Stimulated activated memory B cell treated with anti-CD40 and anti-IgM and Interleukin-4, amounts not matched to agents 10 μg/mL and 1 μg/mL and 100 μg/mL, for 72 hours (primary cell): ENCODE measurements around the gene PTPRT.
A peak's percentile ranks its signal among the peaks of the same experiment; 100 is the strongest.

ENCODE experiments used
- ATAC-seq: fragments of 150-1000 bp; cut with Tn5 transposase; 2 replicates; pipeline ENCODE4 v1.10.0; 2021
- H3K27ac Mint-ChIP-seq: one replicate; pipeline ENCODE4 v1.8.0; 2022; ENCODE audit warnings: mild to moderate bottlenecking, mixed read lengths
- H3K27me3 Mint-ChIP-seq: one replicate; pipeline ENCODE4 v1.8.0; 2022; ENCODE audit warnings: mixed read lengths
- H3K36me3 Mint-ChIP-seq: one replicate; pipeline ENCODE4 v1.8.0; 2022; ENCODE audit warnings: mixed read lengths
- H3K4me1 Mint-ChIP-seq: one replicate; pipeline ENCODE4 v1.8.0; 2022; ENCODE audit warnings: mixed read lengths
- H3K4me3 Mint-ChIP-seq: one replicate; pipeline ENCODE4 v1.8.0; 2022; ENCODE audit warnings: mild to moderate bottlenecking, moderate library complexity, mixed read lengths
- H3K9me3 Mint-ChIP-seq: one replicate; pipeline ENCODE4 v1.8.0; 2022; ENCODE audit warnings: mixed read lengths

Gene PTPRT

DNA sequence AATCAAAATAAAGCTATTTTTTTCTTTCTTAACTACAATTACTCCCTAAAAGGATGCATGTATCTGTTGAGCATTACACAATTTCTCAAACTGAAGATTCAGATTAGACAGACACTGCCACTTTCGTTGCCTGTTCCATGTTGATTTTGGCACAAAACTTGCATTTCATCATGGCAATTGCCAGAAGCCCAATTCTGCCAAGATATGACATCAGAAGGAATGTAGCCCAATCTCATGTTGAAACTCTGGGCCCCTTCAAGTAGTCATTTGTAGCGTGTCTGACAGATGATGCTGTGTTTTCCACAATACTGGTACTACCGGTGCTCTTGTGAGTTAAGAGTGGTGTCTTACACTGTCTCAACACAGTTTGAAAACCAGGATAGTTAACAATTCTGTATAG lies 705.4 kb downstream of the PTPRT start:
- no peak overlapping the region for H3K27ac Mint-ChIP-seq

DNA sequence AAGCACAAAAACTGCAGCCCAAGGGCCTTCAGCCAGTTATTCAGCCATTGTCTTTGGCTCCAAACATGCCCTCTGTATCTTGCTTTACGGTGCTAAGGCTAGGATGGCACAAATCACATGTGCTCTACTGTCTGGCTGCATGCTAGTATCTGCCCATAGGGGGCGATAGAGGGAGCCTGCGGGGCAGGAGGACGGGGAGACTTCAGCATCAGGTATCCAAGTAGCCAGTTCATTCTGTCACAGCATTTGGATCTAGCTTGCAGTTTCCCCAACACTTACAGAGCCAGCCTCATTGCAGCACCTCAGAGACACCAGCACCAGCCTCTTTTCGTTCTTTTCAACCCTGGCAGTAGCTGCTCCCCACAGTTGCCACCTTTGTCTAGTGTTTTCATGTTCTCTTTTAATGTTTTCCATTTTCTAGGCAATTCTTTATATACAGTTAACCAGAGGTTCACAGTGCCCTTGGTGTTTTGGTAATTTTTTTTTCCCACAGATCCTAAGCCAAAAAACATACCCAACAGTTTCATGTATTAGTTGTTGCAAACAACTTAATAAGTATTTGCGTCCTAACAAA lies 705.9 kb downstream of the PTPRT start:
- ATAC-seq, result no peak
- H3K4me3 Mint-ChIP-seq, result no peak overlapping the region
- no peaks in the 10 kb centered on the region for H3K4me1 Mint-ChIP-seq
- H3K9me3 Mint-ChIP-seq, result no peaks in the 10 kb centered on the region
- no peaks in the 10 kb centered on the region for H3K36me3 Mint-ChIP-seq
- H3K27me3 Mint-ChIP-seq, result no peaks in the 10 kb centered on the region
- H3K27ac Mint-ChIP-seq, result no peak overlapping the region

More for the DNA sequence above, 705.4 kb downstream of the PTPRT start:
- ATAC-seq, result no peak
- Mint-ChIP-seq H3K9me3 (no peaks in the 10 kb centered on the region), H3K27me3 (no peaks in the 10 kb centered on the region), H3K4me1 (no peaks in the 10 kb centered on the region), H3K4me3 (no peak overlapping the region), H3K36me3 (no peaks in the 10 kb centered on the region)

DNA sequence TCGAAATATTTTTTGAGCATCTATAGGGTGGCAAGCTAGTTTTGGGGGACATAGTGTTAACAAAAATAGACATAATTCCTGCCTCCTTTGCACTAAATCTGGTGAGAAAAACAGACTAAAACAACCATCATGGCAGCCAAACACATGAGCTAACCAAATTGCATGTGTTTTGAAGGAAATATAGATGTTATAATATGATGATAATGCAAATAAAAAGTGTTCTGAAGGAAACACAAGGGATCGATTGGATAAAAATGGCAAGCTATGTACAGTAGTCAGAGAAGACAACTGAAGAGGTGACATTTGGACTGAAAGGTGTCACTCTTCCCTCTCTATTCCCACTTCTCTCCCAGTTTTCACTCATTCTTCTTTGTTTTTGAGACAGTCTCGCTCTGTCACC lies 706.9 kb downstream of the PTPRT start:
- Mint-ChIP-seq H3K27ac (no peak overlapping the region), H3K36me3 (no peaks in the 10 kb centered on the region)

DNA sequence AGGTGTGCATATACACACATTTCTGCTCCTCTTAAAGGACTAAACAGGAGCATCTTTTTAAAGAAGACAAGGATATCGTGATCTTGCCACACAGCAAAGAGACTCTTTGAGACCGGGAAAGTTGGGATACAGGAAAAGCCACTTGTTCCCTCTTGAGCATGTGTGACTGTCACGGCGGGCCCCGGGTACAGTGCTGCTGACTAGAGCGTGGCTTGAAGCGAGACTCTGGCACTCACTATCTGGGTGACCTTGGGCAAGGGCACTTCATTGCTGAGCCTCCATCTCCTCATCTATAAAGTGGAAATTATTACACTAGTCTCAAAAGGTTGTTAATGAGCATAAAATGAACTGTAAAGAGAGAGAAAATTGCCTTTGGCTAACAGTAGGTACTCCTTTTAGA lies 713.9 kb downstream of the PTPRT start:
- Mint-ChIP-seq H3K27ac (no peak overlapping the region), H3K9me3 (no peaks in the 10 kb centered on the region), H3K4me1 (no peaks in the 10 kb centered on the region), H3K36me3 (no peaks in the 10 kb centered on the region), H3K27me3 (no peaks in the 10 kb centered on the region), H3K4me3 (no peak overlapping the region)
- no peak for ATAC-seq

More for the DNA sequence above, 706.9 kb downstream of the PTPRT start:
- Mint-ChIP-seq H3K4me3 (no peak overlapping the region), H3K9me3 (no peaks in the 10 kb centered on the region), H3K27me3 (no peaks in the 10 kb centered on the region), H3K4me1 (no peaks in the 10 kb centered on the region)
- ATAC-seq, result no peak

DNA sequence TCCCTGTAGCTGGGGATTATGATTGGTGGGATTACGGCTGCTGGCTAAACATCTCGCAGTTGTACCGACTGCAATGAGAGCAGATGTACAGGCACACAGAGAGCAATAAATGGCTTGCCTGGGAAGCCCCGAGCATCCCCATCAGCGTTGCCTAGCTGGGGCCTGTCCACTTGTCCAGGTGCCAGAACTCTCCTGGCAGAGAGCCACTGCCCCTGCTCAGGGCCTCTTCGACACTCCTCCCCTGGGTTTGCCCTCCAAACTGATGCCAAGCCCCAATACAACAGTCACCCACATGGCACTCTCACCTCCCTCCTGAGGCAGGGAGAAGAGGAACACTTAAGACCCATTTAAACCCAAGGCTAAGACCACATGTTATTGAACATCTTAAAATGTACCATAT lies 715.1 kb downstream of the PTPRT start:
- Mint-ChIP-seq H3K27ac (no peak overlapping the region), H3K9me3 (no peaks in the 10 kb centered on the region), H3K36me3 (no peaks in the 10 kb centered on the region), H3K27me3 (no peaks in the 10 kb centered on the region), H3K4me3 (no peak overlapping the region), H3K4me1 (no peaks in the 10 kb centered on the region)
- no peak for ATAC-seq

DNA sequence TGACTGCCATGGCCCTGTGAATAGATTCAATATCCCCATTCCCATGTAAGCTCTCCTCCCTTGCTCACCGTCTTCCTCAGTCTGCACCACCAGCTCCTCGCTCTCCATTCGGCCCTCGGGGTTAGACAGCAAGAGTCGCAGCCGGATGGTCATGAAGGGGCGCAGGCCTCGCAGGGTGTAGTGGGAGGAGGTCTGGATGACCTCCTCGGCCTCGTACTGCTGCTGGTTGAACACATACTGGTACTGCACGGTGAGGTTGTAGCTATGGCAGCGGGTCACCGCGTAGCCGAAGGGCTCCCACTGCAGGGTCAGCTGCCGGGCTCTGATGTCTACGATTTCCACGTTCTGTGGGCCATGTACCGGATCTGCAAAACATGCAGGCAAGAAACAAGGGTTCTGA lies 717.5 kb downstream of the PTPRT start:
- Mint-ChIP-seq H3K36me3 (no peaks in the 10 kb centered on the region), H3K9me3 (no peaks in the 10 kb centered on the region), H3K4me1 (no peaks in the 10 kb centered on the region), H3K4me3 (no peak overlapping the region), H3K27ac (no peak overlapping the region), H3K27me3 (no peaks in the 10 kb centered on the region)
- no peak for ATAC-seq

DNA sequence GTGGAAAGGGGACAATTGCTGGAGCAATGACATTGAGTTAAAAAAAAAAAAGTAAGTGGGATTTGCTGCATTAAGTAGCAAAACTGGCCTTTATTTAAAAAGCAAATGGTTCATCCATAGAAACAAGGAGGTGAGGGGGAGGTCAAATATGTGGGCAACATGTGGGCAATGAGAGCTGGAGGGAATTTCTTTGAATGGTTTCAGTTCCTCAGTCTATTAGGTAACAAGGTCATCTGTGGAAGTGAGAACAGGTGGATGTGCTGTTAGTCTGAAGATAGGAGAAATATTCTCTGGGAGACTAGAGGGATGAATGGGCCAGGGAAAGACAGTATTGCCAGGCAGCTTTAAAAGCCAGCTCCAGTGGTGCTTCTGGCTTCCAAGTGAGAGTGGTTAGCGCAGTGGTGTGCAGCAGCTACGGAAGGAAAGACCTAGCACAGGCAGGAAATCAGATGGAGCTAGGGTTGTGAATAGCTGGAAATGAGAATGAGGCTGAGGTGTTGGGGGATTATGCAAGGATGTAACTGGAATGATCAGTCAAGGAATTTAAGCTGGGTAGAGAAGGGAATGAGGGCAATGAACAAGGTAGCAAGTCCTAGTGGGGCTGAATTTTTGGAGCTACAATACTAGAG lies 727.6 kb downstream of the PTPRT start:
- H3K4me3 Mint-ChIP-seq, result no peak overlapping the region

DNA sequence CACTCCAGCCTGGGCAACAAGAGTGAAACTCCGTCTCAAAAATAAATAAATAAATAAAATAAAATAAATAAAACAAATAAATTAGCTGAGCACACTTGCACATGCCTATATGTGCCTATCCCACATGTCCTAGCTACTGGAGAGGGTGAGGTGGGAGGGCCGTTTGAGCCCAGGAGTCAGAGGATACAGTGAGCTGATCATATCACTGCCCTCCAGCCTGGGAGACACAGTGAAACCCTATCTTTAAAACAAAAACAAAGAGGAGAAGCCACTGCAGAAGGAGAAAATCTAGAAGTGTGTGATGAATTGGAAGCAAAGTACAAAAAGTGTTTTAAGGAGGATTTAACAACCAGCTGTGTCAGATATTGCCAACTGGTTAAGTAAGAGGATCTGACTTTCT lies 728.4 kb downstream of the PTPRT start:
- ATAC-seq, result no peak
- Mint-ChIP-seq H3K4me3 (no peak overlapping the region), H3K27ac (no peak overlapping the region), H3K27me3 (no peaks in the 10 kb centered on the region), H3K36me3 (no peaks in the 10 kb centered on the region), H3K9me3 (peaks cover 4% of the 10 kb centered on the region), H3K4me1 (peaks cover 11% of the 10 kb centered on the region)

More for the DNA sequence above, 727.6 kb downstream of the PTPRT start:
- H3K9me3 Mint-ChIP-seq, result peaks cover 6% of the 10 kb centered on the region
- peak; percentile 56 for ATAC-seq
- no peaks in the 10 kb centered on the region for H3K36me3 Mint-ChIP-seq
- H3K4me1 Mint-ChIP-seq, result peaks cover 11% of the 10 kb centered on the region
- no peaks in the 10 kb centered on the region for H3K27me3 Mint-ChIP-seq
- H3K27ac Mint-ChIP-seq, result no peak overlapping the region

DNA sequence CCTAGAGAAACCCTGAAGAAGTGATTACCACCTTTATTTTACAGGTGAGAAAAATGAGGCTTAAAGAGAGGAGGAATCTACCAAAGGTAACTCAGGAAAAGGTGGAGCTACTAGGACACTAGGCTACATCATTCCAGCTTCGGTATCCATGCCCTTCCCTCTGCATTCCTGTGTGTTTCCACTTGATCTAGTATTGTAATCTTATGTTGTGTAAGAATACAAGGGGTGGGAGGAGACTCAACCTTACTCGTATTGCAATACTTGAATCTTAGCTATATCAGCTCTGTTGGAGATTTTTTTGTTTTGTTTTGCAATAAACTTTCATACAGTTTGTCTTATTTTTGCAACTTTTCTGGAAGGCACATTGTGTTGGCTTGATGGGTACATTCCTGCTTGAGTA lies 742.4 kb downstream of the PTPRT start:
- ATAC-seq, result no peak
- H3K27me3 Mint-ChIP-seq, result no peaks in the 10 kb centered on the region
- no peaks in the 10 kb centered on the region for H3K4me1 Mint-ChIP-seq
- no peak overlapping the region for H3K27ac Mint-ChIP-seq
- H3K9me3 Mint-ChIP-seq, result peaks cover 9% of the 10 kb centered on the region
- H3K36me3 Mint-ChIP-seq, result no peaks in the 10 kb centered on the region
- no peak overlapping the region for H3K4me3 Mint-ChIP-seq

DNA sequence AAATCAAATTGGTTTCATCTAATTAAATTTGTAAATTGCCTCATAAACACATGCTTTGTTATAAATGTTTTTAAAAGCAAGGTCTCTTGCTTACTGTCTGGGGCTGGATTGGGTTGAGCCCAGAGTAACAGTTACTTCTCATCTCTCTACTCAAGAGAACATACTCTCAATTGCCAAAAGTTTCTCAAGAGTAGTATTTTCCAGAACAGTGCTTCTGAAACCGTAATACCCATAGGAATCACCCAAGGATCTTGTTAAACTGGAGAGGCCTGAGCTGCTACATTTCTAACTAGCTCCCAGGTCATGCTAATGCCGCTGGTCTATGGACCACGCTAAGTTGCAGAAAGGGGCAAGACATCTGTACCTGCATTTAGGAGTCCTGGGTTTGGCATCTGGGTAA lies 744.9 kb downstream of the PTPRT start:
- Mint-ChIP-seq H3K27ac (no peak overlapping the region), H3K4me1 (no peaks in the 10 kb centered on the region), H3K4me3 (no peak overlapping the region), H3K9me3 (no peaks in the 10 kb centered on the region), H3K36me3 (no peaks in the 10 kb centered on the region), H3K27me3 (no peaks in the 10 kb centered on the region)
- ATAC-seq, result no peak

DNA sequence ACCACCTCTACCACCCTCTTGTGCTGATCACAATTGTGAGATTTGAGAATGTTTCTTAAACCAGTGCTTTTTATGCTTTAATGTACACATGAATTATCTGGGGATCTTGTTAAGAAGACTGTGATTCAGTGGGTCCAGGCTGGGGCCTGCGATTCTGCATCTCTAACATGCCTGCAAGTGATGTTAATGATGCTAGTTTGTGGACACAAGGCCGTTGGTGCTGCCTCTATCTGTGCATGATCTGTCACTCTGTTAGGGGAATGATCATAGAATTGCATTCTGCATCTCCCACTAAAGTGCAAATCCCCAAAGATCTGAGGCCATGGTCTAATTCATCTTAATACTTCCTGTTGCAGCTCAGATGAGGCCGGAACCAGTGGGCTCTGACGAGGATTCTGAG lies 746.5 kb downstream of the PTPRT start:
- no peak for ATAC-seq
- no peaks in the 10 kb centered on the region for H3K4me1 Mint-ChIP-seq

DNA sequence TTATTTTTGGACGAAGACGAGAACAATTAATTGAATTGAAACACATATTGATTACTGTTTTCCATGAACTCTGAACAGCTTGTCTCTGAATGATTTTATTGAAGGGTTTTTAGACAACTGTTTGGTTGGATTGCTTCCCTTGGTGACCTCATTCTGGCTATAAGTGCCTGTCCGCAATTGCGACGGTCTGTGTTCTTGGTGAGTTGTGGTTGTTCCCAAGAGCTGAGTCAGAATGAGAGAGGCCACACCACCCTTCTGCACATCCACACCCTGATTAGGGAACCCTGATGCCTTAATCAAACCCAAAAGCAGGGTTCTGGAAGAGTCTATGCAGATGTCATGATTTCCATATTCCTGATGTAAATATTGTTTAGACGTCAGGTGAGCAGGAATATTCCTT lies 747.0 kb downstream of the PTPRT start:
- H3K9me3 Mint-ChIP-seq, result no peaks in the 10 kb centered on the region
- H3K27ac Mint-ChIP-seq, result no peak overlapping the region
- ATAC-seq, result no peak
- H3K27me3 Mint-ChIP-seq, result no peaks in the 10 kb centered on the region
- no peaks in the 10 kb centered on the region for H3K4me1 Mint-ChIP-seq
- H3K4me3 Mint-ChIP-seq, result no peak overlapping the region
- no peaks in the 10 kb centered on the region for H3K36me3 Mint-ChIP-seq

More for the DNA sequence above, 746.5 kb downstream of the PTPRT start:
- Mint-ChIP-seq H3K27ac (no peak overlapping the region), H3K36me3 (no peaks in the 10 kb centered on the region), H3K9me3 (no peaks in the 10 kb centered on the region), H3K4me3 (no peak overlapping the region), H3K27me3 (no peaks in the 10 kb centered on the region)

DNA sequence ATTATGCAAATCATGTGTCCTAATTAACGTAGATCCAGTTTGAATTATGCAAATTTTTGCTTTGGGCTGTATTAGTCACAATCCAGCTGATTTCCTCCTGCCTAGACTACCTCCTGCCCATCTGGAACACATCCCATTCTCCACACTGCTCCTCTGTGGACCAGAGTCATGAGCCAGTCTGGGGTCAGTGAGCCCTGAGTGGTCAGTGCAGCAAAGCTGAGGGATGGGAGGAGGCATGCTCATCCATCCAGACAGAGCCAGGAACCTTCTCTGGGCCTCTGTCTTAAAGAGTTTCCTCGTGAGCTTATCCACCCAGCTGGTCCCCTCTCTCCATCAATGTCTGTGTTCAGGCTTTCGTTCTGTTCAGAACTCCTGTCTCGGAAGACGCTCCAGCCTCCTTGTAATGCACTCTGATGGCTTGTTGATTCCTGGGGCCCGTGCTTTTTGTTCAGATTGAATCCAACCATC lies 747.8 kb downstream of the PTPRT start:
- Mint-ChIP-seq H3K36me3 (no peaks in the 10 kb centered on the region), H3K4me1 (no peaks in the 10 kb centered on the region), H3K4me3 (no peak overlapping the region), H3K27ac (no peak overlapping the region), H3K27me3 (no peaks in the 10 kb centered on the region), H3K9me3 (no peaks in the 10 kb centered on the region)
- no peak for ATAC-seq

DNA sequence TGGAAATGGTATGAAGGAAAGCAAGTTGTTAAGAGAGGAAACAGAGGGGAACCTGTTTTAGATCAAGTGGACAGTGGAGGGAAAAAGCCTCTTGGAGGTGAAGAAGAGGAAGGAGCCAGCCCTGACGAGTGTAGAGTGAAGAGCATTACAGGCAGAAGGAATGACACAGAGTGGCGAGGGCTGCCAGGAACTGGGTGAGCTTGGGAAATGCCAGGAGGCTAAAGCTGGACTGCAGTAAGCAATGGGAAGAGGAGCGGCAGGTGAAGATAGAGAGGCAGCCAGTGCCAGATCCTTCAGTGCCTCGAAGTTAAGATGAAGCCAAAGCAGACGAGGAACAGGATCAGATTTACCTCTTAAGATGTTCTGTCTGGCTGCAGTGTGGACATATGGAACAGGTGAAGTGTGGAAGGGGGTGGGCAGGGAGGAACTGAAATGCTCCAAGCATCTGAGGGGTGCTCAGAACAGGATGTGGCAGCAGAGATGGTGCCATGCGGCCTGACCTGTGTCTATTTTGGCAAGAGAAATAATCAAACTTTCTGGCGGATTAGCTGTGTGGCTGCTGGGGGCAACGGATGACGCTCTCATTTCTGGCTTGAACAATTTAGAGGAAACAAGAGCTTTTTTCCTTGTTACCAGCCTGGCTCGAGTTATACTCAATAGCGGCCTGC lies 748.4 kb downstream of the PTPRT start:
- Mint-ChIP-seq H3K27me3 (no peaks in the 10 kb centered on the region), H3K9me3 (no peaks in the 10 kb centered on the region), H3K36me3 (no peaks in the 10 kb centered on the region), H3K4me3 (no peak overlapping the region), H3K27ac (no peak overlapping the region), H3K4me1 (no peaks in the 10 kb centered on the region)
- ATAC-seq, result no peak

DNA sequence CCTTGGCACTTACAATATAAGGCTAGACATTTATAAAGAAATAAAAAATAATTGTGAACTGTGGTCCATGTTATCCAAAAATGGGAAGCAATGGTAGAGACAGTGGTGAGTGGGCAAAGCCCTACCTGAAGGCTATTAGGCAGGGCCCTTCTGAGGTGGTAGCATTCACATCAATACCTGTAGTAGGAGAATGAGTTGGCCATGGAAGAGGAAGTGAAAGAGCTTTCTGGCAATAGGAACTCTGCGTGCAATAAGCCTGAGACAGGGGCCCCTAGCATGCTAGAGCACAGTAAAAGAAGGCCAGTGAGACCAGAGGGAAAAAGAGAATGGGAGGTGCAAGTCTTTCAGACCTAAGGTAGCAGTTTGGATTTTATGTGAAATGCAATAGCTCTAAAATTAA lies 754.5 kb downstream of the PTPRT start:
- no peak overlapping the region for H3K4me3 Mint-ChIP-seq
- peak; percentile 72 for ATAC-seq
- H3K4me1 Mint-ChIP-seq, result no peaks in the 10 kb centered on the region

More for the DNA sequence above, 754.5 kb downstream of the PTPRT start:
- H3K27ac Mint-ChIP-seq, result no peak overlapping the region
- H3K9me3 Mint-ChIP-seq, result peaks cover 3% of the 10 kb centered on the region
- H3K36me3 Mint-ChIP-seq, result no peaks in the 10 kb centered on the region
- H3K27me3 Mint-ChIP-seq, result no peaks in the 10 kb centered on the region
